Measurements from ENCODE around the gene UNC13B.
"Not testable (repeated sequence)": the region's sequence is repeated elsewhere in the genome, so short reads cannot be mapped to it uniquely, and the experiment has no call there.

The UNC13B gene

GRCh38 chr9:35164711-35165110 is 2.9 kb downstream of the UNC13B start:
- DNase-seq = no peak

GRCh38 chr9:35167429-35167828 is 5.6 kb downstream of the UNC13B start:
- DNase-seq = not testable (repeated sequence)

GRCh38 chr9:35168963-35169362 is 7.2 kb downstream of the UNC13B start:
- no peak for DNase-seq

GRCh38 chr9:35172878-35173277 is 11.1 kb downstream of the UNC13B start:
- no peak for DNase-seq

- DNase-seq = no peak
Observed at GRCh38 chr9:35177520-35177919, 15.7 kb downstream of the UNC13B start.

- no peak for DNase-seq
Observed at GRCh38 chr9:35179347-35180280, 17.8 kb downstream of the UNC13B start.

- no peak for DNase-seq
Observed at GRCh38 chr9:35180801-35181200, 19.0 kb downstream of the UNC13B start.

- not testable (repeated sequence) for DNase-seq
Observed at GRCh38 chr9:35182401-35182800, 20.6 kb downstream of the UNC13B start.

- not testable (repeated sequence) for DNase-seq
Observed at GRCh38 chr9:35182996-35183754, 21.4 kb downstream of the UNC13B start.

GRCh38 chr9:35183755-35184480 is 22.1 kb downstream of the UNC13B start:
- not testable (repeated sequence) for DNase-seq

GRCh38 chr9:35186524-35186923 is 24.7 kb downstream of the UNC13B start:
- no peak for DNase-seq

GRCh38 chr9:35190203-35190602 is 28.4 kb downstream of the UNC13B start:
- DNase-seq = no peak

- no peak for DNase-seq
Observed at GRCh38 chr9:35191105-35191504, 29.3 kb downstream of the UNC13B start.

- no peak for DNase-seq
Observed at GRCh38 chr9:35193762-35194161, 32.0 kb downstream of the UNC13B start.

- DNase-seq = no peak
Observed at GRCh38 chr9:35195683-35196082, 33.9 kb downstream of the UNC13B start.

GRCh38 chr9:35198191-35198590 is 36.4 kb downstream of the UNC13B start:
- DNase-seq = no peak

- DNase-seq = no peak
Observed at GRCh38 chr9:35203528-35203927, 41.7 kb downstream of the UNC13B start.

GRCh38 chr9:35205340-35205739 is 43.5 kb downstream of the UNC13B start:
- no peak for DNase-seq

GRCh38 chr9:35211854-35212253 is 50.0 kb downstream of the UNC13B start:
- DNase-seq = no peak

GRCh38 chr9:35220659-35221338 is 59.0 kb downstream of the UNC13B start:
- DNase-seq = no peak

- DNase-seq = no peak
Observed at GRCh38 chr9:35225677-35226076, 63.9 kb downstream of the UNC13B start.

GRCh38 chr9:35226651-35227050 is 64.8 kb downstream of the UNC13B start:
- DNase-seq = no peak

- no peak for DNase-seq
Observed at GRCh38 chr9:35227284-35227683, 65.5 kb downstream of the UNC13B start.

All from activated CD4-positive, alpha-beta T cell treated with anti-CD3 and anti-CD28 coated beads for 1 hour (primary cell).